ENCODE data around the gene RABEP1.
"Not testable (repeated sequence)": the region's sequence is repeated elsewhere in the genome, so short reads cannot be mapped to it uniquely, and the experiment has no call there.

RABEP1 gene

GRCh38 chr17:5416901-5417300, 134.8 kb downstream of the RABEP1 start:
- no peak for DNase-seq
- intact Hi-C loops (cut with DNase I) = no loop called here

DNA sequence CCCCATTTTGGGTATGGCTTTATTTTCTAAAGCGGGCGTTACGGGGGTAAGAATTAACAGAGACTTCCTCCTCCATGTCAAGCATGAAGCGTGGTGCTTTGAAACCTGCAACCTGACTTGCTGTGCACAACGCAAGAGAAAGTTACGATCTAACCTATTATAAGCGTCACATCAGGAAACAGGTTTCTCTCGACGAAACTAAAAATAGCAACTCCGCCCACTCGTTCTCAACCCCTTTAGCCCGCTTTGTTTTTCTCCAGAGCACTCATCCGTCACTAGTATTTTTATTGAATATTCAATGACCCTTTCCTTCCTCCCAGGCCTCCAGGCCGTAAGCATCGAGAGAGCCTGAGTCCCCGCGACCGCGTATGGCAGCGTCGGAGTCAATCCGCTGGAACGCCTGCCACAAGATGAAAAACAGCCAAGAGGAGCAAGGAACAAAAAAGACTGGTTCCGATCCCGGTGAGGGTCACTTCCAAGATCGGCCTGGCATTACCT, 136.8 kb downstream of the RABEP1 start:
- intact Hi-C loops (cut with DNase I) = loop anchor here (1.0 to 2.0 kb wide), 2 partner anchors 50 to 67 kb away; partner anchors contain the start of genes DERL2, DHX33 and MIS12
- DNase-seq = peak in 2 of 10 donors; percentile 17 to 30

DNA sequence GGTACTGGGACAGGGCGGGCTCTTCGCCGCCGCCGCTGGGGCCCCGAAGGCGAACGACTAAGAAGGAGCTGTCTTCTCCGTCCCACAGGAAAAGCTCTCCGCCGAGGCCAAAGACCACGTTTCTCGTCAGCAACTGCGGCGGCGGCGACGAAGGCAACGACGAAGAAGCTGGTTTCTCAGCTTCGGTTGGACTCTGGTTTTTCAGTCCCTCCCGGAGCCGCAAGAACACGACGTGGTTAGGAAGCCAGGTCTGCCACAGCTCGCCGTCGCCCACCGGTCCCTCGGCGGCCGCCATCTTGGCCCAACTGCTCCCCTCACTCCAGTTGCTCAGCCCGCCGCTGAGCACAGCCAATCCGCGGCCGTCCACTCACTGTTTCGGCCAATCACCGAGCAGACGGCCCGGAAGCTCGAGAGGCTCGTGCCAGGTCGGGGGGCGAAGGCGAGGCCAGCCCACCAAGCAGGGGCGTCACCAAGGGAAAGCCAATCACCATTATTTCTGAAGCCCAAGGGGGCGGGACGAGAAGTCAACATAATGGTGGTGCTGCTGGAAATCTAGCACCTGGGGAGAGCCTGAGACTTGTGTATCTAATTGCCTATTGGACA, 137.4 kb downstream of the RABEP1 start, which contains the start of gene NUP88:
Gene NUP88, minus strand, starts transcription at position 307 of the 603 bp plus-strand sequence. Its CDS starts 12 bp downstream, at position 295.
- intact Hi-C loops (cut with DNase I) = loop anchor here (1.0 to 2.0 kb wide), 2 partner anchors 49 to 67 kb away; partner anchors contain the start of genes DERL2, DHX33 and MIS12
- peak; percentile 94 to 100 (median 98) for DNase-seq

DNA sequence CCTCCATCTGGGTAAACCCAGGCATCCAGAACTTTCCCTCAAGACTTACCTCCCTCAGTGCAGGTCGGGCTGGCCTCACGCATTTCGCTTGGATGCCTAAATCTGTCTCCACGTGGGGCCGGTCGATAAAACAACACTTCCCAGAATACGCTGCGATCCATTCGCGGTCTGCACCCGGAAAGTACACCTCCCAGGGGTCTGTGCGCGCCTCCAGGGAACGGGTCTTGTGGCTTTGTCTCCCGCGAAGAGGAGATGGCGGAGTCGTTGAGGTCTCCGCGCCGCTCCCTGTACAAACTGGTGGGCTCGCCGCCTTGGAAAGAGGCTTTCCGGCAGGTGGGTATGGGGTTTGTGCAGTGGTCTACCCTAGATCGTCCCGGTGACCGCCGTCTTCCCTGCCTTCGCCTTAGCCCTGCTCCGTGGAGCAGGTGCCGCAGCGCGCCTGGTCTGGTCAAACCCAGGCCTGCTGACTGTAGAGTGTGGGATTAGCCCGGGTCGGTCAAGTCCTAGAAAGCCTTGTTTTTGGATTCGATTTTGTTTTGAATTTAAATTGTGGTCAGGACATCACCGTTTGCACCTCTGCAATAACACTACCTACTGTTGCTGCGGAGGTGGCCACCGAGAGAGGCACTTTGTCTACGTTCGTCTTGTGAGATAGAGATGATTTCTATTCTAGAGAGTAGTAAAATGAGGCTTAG, 138.0 kb downstream of the RABEP1 start, which contains the start of gene RPAIN:
Gene RPAIN, plus strand, starts transcription at position 224 of the 695 bp plus-strand sequence. Its CDS starts 29 bp downstream, at position 253.
- intact Hi-C loops (cut with DNase I) = loop anchor here (1.0 to 2.0 kb wide), 3 partner anchors 19 to 66 kb away; partner anchors contain the start of genes C1QBP, DERL2, DHX33 and MIS12
- DNase-seq = peak; percentile 83 to 98 (median 92)

DNA sequence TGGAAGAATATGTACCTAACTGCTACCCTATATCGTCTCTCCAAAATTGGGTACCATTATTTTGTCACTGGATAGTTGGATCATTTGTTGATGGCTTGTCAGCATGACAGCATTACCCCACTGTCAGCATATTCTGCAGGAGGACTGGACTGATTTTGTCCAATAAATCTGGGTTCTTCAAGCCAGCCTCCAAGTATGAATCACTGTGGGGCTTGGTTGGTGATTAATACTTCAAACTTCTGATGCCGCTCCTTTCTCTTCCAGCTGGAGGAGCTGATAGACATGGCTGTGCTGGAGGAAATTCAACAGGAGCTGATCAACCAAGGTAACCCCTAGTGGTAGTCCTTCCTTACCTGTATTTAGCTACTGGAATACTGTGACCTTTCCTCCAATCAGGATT, 140.4 kb downstream of the RABEP1 start:
- intact Hi-C loops (cut with DNase I) = no loop called here
- no peak for DNase-seq

DNA sequence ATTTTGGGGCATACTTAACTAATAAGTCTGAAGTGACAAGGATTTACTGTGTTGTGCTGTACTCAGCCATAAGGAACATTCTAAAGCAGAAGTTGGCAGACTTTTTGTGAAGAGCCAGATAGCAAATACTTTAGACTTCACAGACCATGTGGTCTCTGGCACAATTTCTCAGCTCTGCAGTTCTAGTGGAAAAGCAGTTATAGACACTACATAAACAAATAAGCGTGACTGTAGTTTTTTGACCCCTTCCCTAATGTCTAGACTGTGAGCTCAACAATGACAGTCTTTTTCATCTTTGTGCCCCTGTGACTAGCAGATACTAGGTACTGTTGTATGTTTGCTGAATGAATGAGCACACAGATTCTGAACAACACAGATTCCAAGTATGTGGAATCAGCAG, 142.8 kb downstream of the RABEP1 start:
- intact Hi-C loops (cut with DNase I) = no loop called here
- DNase-seq = no peak

DNA sequence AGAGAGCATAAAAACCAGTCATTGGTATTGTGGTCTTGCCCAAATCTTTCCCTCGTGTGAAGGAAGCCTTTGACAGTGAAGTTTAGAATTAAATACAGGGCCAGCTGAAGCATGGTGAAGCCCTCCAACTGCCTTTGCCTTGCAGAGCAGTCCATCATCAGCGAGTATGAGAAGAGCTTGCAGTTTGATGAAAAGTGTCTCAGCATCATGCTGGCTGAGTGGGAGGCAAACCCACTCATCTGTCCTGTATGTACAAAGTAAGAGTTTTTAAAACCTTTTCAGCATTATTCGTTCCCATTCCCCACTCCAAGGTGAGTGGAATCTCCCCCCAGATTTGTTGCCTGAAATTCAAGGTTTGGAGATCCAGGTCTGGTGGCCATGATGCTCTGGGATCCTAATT, 143.7 kb downstream of the RABEP1 start:
- intact Hi-C loops (cut with DNase I) = no loop called here
- no peak for DNase-seq

DNA sequence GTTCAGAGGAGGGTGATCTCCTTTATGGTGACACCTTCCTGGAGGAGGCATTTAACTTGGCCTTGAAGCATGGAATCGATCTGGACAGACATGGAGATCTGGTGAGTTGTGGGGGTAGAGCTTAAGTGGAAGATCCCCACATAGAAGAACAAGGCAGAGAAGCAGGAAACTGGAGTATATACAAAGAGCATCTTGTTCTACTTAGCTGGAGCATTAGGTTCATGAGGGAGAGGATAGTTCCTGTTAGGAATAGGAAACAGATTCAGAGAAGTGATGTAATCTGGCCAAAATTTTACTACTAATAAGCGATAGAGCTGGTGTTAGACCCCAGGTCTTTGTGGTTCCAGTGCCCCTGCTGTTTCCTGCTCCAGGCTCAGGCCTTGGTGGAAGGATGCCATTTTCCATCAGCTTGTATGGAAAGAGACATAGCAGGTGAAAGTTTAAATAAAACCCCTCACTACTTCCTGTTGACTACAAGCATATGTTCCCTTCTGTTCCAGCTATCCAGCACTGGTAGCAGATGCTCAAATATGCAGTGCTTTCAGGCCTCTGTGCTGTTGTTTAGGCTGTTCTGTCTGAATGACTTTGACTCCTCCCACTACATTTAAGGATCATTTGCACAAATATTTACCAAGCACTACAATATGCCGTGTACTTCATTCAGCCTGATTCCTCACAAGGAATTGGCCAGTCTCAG, 147.3 kb downstream of the RABEP1 start:
- DNase-seq = no peak
- intact Hi-C loops (cut with DNase I) = no loop called here

DNA sequence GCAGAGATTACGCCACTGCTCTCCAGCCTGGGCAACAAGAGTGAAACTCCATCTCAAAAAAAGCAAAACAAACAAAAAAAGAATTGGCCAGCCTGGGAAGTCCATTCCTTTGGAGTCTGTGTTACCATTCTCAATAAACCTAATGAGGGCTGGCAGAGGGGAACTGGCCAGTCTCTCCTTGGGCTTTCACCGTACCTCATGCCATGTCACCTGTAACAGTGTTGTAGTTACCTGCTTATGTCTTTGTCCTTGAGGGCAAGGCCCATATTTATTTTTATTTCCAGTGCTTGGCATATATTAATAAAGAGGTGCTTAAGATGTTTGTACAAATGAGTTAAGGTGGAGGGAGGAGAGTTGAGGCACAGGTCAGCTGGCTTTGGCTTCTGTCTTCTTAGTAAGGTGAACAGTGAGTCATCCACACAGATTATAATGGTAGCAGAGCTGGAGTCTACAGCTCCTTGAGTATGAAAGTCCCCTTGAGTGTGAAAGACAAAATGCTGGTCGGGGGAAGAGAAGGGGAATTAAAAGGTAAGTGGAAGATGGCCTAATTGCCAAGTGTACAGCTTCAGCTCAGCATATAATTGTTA, 148.4 kb downstream of the RABEP1 start:
- DNase-seq = no peak
- intact Hi-C loops (cut with DNase I) = no loop called here

- DNase-seq; intact Hi-C loops (cut with DNase I): not testable (repeated sequence)
Observed at GRCh38 chr17:5431234-5431633, 149.2 kb downstream of the RABEP1 start.

GRCh38 chr17:5431949-5432556, 150.0 kb downstream of the RABEP1 start:
- intact Hi-C loops (cut with DNase I) = no loop called here
- no peak for DNase-seq

- intact Hi-C loops (cut with DNase I) = loop anchor here (5.0 kb wide), 1 partner anchor 1217 kb away; the partner anchor contains the start of genes C17orf100 and MED31
- peak in 1 of 10 donors; percentile 65 for DNase-seq
Observed at GRCh38 chr17:5434984-5435383, 152.9 kb downstream of the RABEP1 start.
